OCI-LY1 (cell line): ENCODE measurements around the gene COL21A1.

Experiments used
- H2AFZ ChIP-seq: fragments of 200-600 bp; sonication (generic), shearing (Covaris generic); 2 replicates; pipeline ENCODE4 v1.6.0; 2014; ENCODE audit warnings: antibody characterized with exemption, mild to moderate bottlenecking, low read length
- H3F3A ChIP-seq: fragments of 200-600 bp; sonication (generic), shearing (Covaris generic); 2 replicates; pipeline ENCODE4 v1.6.0; 2014; ENCODE audit warnings: mild to moderate bottlenecking, antibody characterized with exemption, low read length, moderate library complexity; ENCODE audit not compliant: insufficient read depth
- H3K27ac ChIP-seq: fragments of 200-600 bp; sonication (generic); 2 replicates; pipeline ENCODE4 v1.5.1; 2014; ENCODE audit warnings: low read length, mixed run types, mild to moderate bottlenecking, low read depth; ENCODE audit not compliant: poor library complexity, severe bottlenecking
- H3K27me3 ChIP-seq: fragments of 200-600 bp; sonication (generic); 2 replicates; pipeline ENCODE4 v1.6.0; 2014; ENCODE audit warnings: antibody characterized with exemption, mild to moderate bottlenecking, low read length, moderate library complexity; ENCODE audit not compliant: insufficient read depth
- H3K36me3 ChIP-seq: fragments of 200-600 bp; sonication (generic); 2 replicates; pipeline ENCODE4 v1.6.1; 2014; ENCODE audit warnings: mild to moderate bottlenecking, antibody characterized with exemption, low read length, moderate library complexity, mixed read lengths; ENCODE audit not compliant: insufficient read depth
- H3K4me1 ChIP-seq: fragments of 200-600 bp; sonication (generic); 2 replicates; pipeline ENCODE4 v1.5.1; 2014; ENCODE audit warnings: mild to moderate bottlenecking, low read length, moderate library complexity; ENCODE audit not compliant: insufficient read depth, severe bottlenecking
- H3K4me2 ChIP-seq: fragments of 200-600 bp; sonication (generic), shearing (Covaris generic); 2 replicates; pipeline ENCODE4 v1.6.1; 2014; ENCODE audit warnings: low read length
- H3K4me3 ChIP-seq: fragments of 200-600 bp; sonication (generic); 2 replicates; pipeline ENCODE4 v1.5.1; 2014; ENCODE audit warnings: low read length, low read depth, mild to moderate bottlenecking, mixed read lengths; ENCODE audit not compliant: poor library complexity, severe bottlenecking
- H3K79me2 ChIP-seq: fragments of 200-600 bp; shearing (Covaris generic); 2 replicates; pipeline ENCODE4 v1.6.1; 2016; ENCODE audit warnings: mixed run types, low read length, mixed read lengths; ENCODE audit not compliant: insufficient read depth
- H3K9ac ChIP-seq: fragments of 200-600 bp; sonication (generic), shearing (Covaris generic); 2 replicates; pipeline ENCODE4 v1.6.1; 2014; ENCODE audit warnings: mild to moderate bottlenecking, low read length, mixed read lengths
- H3K9me2 ChIP-seq: fragments of 200-600 bp; sonication (generic), shearing (Covaris generic); 2 replicates; pipeline ENCODE4 v1.6.1; 2014; ENCODE audit warnings: low read depth, mild to moderate bottlenecking, low read length, mixed read lengths
- H3K9me3 ChIP-seq: fragments of 200-600 bp; shearing (Covaris generic); 2 replicates; pipeline ENCODE4 v1.6.1; 2014; ENCODE audit warnings: low read length, mixed read lengths
- H4K20me1 ChIP-seq: fragments of 200-600 bp; sonication (generic), shearing (Covaris generic); 2 replicates; pipeline ENCODE4 v1.6.0; 2016; ENCODE audit warnings: mild to moderate bottlenecking, low read length; ENCODE audit not compliant: insufficient read depth
- EZH2 ChIP-seq: fragments of 200-600 bp; sonication (generic), shearing (Covaris generic); IDR thresholded peaks from 2 replicates; pipeline ENCODE4 v1.8.0; 2017; ENCODE audit warnings: borderline replicate concordance, mixed run types, mild to moderate bottlenecking, antibody characterized with exemption, low read length, moderate library complexity, mixed read lengths
- TF ChIP-seq, protein P1 (sequence below): fragments of 200-600 bp; sonication (generic), shearing (Covaris generic); IDR thresholded peaks from 2 replicates; pipeline ENCODE4 v1.5.1; 2017; ENCODE audit warnings: mild to moderate bottlenecking, antibody characterized with exemption, low read length, moderate library complexity, mixed read lengths

The COL21A1 gene

DNA sequence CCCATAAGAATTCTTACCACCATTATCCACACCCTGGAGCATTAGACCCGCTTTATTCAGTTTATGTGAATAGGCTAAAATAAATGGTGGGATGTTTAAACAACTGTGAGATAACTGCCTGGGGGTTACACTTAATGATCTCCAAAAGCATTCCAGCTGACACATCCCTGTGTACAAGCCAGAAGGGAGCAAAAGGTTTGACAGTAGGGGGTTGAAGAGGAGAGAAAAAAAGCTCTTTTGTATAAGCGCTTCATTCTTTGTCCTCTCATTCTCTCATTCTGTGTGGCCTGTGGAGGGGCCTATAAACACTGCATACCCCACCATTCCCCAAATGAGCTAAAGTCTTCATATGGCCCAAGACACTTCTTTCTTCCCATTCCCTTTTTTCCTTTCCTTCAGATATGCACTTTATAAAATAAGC is 30.8 kb upstream of the COL21A1 start:
- H3K27me3 ChIP-seq: no peaks in the 10 kb centered on the region
- no peaks in the 10 kb centered on the region for H3F3A ChIP-seq
- H3K9ac ChIP-seq: no peak overlapping the region
- no peaks in the 10 kb centered on the region for H3K9me2 ChIP-seq
- no peak overlapping the region for H2AFZ ChIP-seq
- TF ChIP-seq, protein P1, sequence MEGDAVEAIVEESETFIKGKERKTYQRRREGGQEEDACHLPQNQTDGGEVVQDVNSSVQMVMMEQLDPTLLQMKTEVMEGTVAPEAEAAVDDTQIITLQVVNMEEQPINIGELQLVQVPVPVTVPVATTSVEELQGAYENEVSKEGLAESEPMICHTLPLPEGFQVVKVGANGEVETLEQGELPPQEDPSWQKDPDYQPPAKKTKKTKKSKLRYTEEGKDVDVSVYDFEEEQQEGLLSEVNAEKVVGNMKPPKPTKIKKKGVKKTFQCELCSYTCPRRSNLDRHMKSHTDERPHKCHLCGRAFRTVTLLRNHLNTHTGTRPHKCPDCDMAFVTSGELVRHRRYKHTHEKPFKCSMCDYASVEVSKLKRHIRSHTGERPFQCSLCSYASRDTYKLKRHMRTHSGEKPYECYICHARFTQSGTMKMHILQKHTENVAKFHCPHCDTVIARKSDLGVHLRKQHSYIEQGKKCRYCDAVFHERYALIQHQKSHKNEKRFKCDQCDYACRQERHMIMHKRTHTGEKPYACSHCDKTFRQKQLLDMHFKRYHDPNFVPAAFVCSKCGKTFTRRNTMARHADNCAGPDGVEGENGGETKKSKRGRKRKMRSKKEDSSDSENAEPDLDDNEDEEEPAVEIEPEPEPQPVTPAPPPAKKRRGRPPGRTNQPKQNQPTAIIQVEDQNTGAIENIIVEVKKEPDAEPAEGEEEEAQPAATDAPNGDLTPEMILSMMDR: no peak
- no peak for TF ChIP-seq EZH2
- H3K4me2 ChIP-seq: no peak overlapping the region
- H3K4me1 ChIP-seq: no peaks in the 10 kb centered on the region
- no peak overlapping the region for H3K4me3 ChIP-seq
- H3K79me2 ChIP-seq: no peaks in the 10 kb centered on the region
- H3K9me3 ChIP-seq: no peaks in the 10 kb centered on the region
- H3K27ac ChIP-seq: no peak overlapping the region
- H4K20me1 ChIP-seq: no peaks in the 10 kb centered on the region
- H3K36me3 ChIP-seq: no peaks in the 10 kb centered on the region

DNA sequence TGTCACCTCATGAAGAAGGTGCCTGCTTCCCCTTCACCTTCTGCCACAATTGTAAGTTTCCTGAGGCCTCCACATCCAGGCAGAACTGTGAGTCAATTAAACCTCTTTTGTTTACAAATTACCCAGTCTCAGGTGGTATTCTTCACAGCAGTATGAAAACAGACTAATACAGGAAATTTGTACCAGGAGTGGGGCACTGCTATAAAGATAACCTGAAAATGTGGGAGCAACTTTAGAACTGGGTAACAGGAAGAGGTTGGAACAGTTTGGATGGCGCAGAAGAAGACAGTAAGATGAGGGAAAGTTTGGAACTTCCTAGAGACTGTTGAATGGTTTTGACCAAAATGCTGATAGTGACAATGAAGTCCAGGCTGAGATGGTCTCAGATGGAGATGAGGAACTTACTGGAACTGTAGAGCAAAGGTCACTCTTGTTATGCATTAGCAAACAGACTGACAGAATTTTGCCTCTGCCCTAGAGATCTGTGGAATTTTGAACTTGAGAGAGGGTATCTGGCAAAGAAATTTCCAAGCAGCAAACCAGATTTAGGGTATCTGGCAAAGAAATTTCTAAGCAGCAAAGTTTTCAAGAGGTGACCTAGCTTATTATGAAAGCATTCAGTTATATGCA is 23.5 kb upstream of the COL21A1 start:
- Histone ChIP-seq H3K4me3 (no peak overlapping the region), H3K36me3 (no peaks in the 10 kb centered on the region), H3K9me2 (no peaks in the 10 kb centered on the region), H3K27me3 (no peaks in the 10 kb centered on the region), H3K9ac (no peak overlapping the region), H3K27ac (no peak overlapping the region), H3K4me1 (no peaks in the 10 kb centered on the region), H3K79me2 (no peaks in the 10 kb centered on the region), H2AFZ (no peak overlapping the region), H3K4me2 (no peak overlapping the region), H4K20me1 (no peaks in the 10 kb centered on the region), H3F3A (no peaks in the 10 kb centered on the region), H3K9me3 (no peaks in the 10 kb centered on the region)
- TF ChIP-seq, protein P1: no peak
- no peak for TF ChIP-seq EZH2

DNA sequence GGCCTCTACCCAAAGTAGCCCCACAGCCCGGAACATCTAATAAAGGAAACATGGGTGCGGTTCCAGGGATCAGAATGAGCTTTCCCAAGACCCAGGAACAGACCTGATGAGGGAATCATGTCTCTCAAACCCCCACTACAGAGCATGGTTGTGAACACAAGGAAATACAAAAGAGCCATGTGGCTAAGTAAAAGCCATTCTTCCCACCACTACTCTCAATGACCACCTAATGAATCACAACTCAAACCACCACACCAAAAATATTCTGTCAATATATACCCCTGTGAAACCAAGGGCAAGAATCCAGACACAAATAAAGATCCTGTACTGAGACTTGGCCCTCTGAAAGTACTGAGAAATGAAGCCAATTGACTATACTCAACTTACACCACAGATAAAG is 20.9 kb upstream of the COL21A1 start:
- no peaks in the 10 kb centered on the region for H3K9me3 ChIP-seq
- H3F3A ChIP-seq: no peaks in the 10 kb centered on the region
- no peak overlapping the region for H3K4me3 ChIP-seq
- H3K4me1 ChIP-seq: no peaks in the 10 kb centered on the region
- H3K27me3 ChIP-seq: no peaks in the 10 kb centered on the region
- no peak overlapping the region for H2AFZ ChIP-seq
- no peak overlapping the region for H3K27ac ChIP-seq
- no peaks in the 10 kb centered on the region for H3K36me3 ChIP-seq
- no peaks in the 10 kb centered on the region for H3K9me2 ChIP-seq
- TF ChIP-seq EZH2: no peak
- TF ChIP-seq, protein P1: no peak
- H3K79me2 ChIP-seq: no peaks in the 10 kb centered on the region
- no peaks in the 10 kb centered on the region for H4K20me1 ChIP-seq
- no peak overlapping the region for H3K4me2 ChIP-seq
- no peak overlapping the region for H3K9ac ChIP-seq
